Tibial nerve (tissue), 4 donors: ENCODE measurements around the gene AQP1. TPM values are rescaled to one million over a fixed set of nuclear protein-coding genes. Genes with fewer than 3 reads are reported as not detected.

Experiments used
- DNase-seq, 2 donors: peaks; one replicate each; pipeline ENCODE4 v3.0.0-alpha.2; 2019; ENCODE audit warnings: low spot score in 2 of 2
- H3K27ac ChIP-seq, 4 donors: fragments of 200-600 bp; sonication (generic) in 3 of 4; one replicate each; pipeline ENCODE4 v1.5.1; 2017 to 2019; ENCODE audit warnings: mild to moderate bottlenecking in 1 of 4
- H3K27me3 ChIP-seq, 2 donors: fragments of 200-600 bp; sonication (generic) in 1 of 2; one replicate each; pipeline versions ENCODE4 v1.5.1 to v1.6.0; 2017 to 2019
- H3K36me3 ChIP-seq, 3 donors: fragments of 200-600 bp; sonication (generic); one replicate each; pipeline ENCODE4 v1.5.1; 2018 to 2019
- H3K4me1 ChIP-seq, 4 donors: fragments of 200-600 bp; sonication (generic) in 3 of 4; one replicate each; pipeline ENCODE4 v1.5.1; 2017 to 2019
- H3K4me3 ChIP-seq, 4 donors: fragments of 200-600 bp; sonication (generic) in 3 of 4; one replicate each; pipeline ENCODE4 v1.5.1; 2017 to 2019; ENCODE audit warnings: mild to moderate bottlenecking in 1 of 4, moderate library complexity in 1 of 4
- H3K9me3 ChIP-seq, 4 donors: fragments of 200-600 bp; sonication (generic) in 3 of 4; one replicate each; pipeline ENCODE4 v1.5.1; 2017 to 2019
- CTCF ChIP-seq, 5 experiments: fragments of 200-600 bp in 3 of 5; fragments of 450-650 bp in 2 of 5; sonication (generic) in 3 of 5; IDR thresholded peaks; one replicate each; pipeline ENCODE4 v1.5.1; 2016 to 2019; ENCODE audit warnings: antibody characterized with exemption in 5 of 5, mild to moderate bottlenecking in 3 of 5, moderate library complexity in 2 of 5
- EP300 ChIP-seq, 2 donors: sonication (generic); formaldehyde crosslinking; IDR thresholded peaks; one replicate each; pipeline ENCODE4 v1.6.1; 2017; ENCODE audit warnings: antibody characterized with exemption in 2 of 2, mild to moderate bottlenecking in 1 of 2
- POLR2A ChIP-seq, 2 donors: fragments of 450-650 bp; IDR thresholded peaks; one replicate each; pipeline ENCODE4 v1.6.1; 2017; ENCODE audit warnings: antibody characterized with exemption in 2 of 2, mild to moderate bottlenecking in 2 of 2, moderate library complexity in 2 of 2
- WGBS, 2 donors: methylation state at CpG; one replicate each; pipeline ENCODE4 v1.1.5; 2018; 5-methylcytosine and 5-hydroxymethylcytosine counted together
- total RNA-seq, 4 donors: library from RNA; depleted of rRNA; stranded (reverse); fragments of >200 nt; gene quantifications; one replicate each; pipeline ENCODE4 v1.1.0, GENCODE V29; 2016

The AQP1 gene
- total RNA-seq, 4 donors from 2014 or later, result 352 to 818 (median 624) TPM

DNA sequence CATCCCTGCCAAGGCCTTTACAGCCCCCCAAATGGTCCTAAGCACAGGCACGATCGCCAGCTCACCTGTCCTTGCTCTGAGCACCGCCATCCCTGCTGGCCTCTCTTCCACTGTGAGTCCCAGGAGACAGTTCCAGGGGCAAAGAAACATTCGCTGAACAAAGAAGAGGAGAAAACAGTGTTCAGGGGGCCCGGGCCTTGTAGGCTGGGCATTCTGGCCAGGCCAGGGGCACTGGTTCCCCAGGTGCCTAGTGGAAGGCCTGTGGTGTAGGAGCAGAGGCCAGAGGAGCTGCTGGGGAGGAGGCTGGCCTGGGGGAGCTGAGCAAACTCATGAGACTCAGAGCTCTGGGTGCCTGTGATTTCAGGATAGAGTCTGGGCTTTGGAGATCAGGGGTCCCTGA is 22.6 kb downstream of the AQP1 start:
- TF ChIP-seq EP300 (IDR thresholded peaks at IDR 0.05), result no peak
- TF ChIP-seq POLR2A (IDR thresholded peaks at IDR 0.05), result no peak
- TF ChIP-seq CTCF (IDR thresholded peaks at IDR 0.05), result no peak
- Histone ChIP-seq H3K27ac (no peak overlapping the region), H3K27me3 (peaks cover 0 to 1% of the 10 kb centered on the region in 2 donors), H3K9me3 (no peaks in the 10 kb centered on the region), H3K36me3 (no peaks in the 10 kb centered on the region), H3K4me1 (peaks cover 0 to 14% (median 0%) of the 10 kb centered on the region in 4 donors), H3K4me3 (no peak overlapping the region)
- DNase-seq, result no peak
- WGBS, 2 donors, result 92 to 93% methylated on average over 5 of the region's 5 CpGs

- no peak for DNase-seq
- no peaks in the 10 kb centered on the region for H3K9me3 ChIP-seq
- no peak for TF ChIP-seq POLR2A (IDR thresholded peaks at IDR 0.05)
- no peak for TF ChIP-seq EP300 (IDR thresholded peaks at IDR 0.05)
- no peak for TF ChIP-seq CTCF (IDR thresholded peaks at IDR 0.05)
- H3K36me3 ChIP-seq, result no peaks in the 10 kb centered on the region
- no peak overlapping the region for H3K27ac ChIP-seq
- no peak overlapping the region for H3K4me3 ChIP-seq
- peaks cover 0 to 7% of the 10 kb centered on the region in 2 donors for H3K27me3 ChIP-seq
- H3K4me1 ChIP-seq, result peaks cover 0 to 14% (median 0%) of the 10 kb centered on the region in 4 donors
- 82 to 89% methylated on average over 6 of the region's 6 CpGs for WGBS, 2 donors
Observed at GRCh38 chr7:30934732-30935568, 23.3 kb downstream of the AQP1 start.

- Histone ChIP-seq H3K4me3 (no peak overlapping the region), H3K27me3 (peaks cover 0 to 7% of the 10 kb centered on the region in 2 donors), H3K9me3 (no peaks in the 10 kb centered on the region), H3K27ac (no peak overlapping the region), H3K4me1 (peaks cover 0 to 10% (median 0%) of the 10 kb centered on the region in 4 donors), H3K36me3 (no peaks in the 10 kb centered on the region)
- TF ChIP-seq POLR2A (IDR thresholded peaks at IDR 0.05), result no peak
- TF ChIP-seq EP300 (IDR thresholded peaks at IDR 0.05), result no peak
- no peak for DNase-seq
- 84 to 86% methylated on average over 2 to 3 of the region's 3 CpGs for WGBS, 2 donors
Observed at GRCh38 chr7:30935569-30935877, 23.9 kb downstream of the AQP1 start.

- Histone ChIP-seq H3K27me3 (peaks cover 0 to 7% of the 10 kb centered on the region in 2 donors), H3K27ac (no peak overlapping the region), H3K4me1 (peaks cover 0 to 7% (median 0%) of the 10 kb centered on the region in 4 donors), H3K36me3 (no peaks in the 10 kb centered on the region), H3K9me3 (no peaks in the 10 kb centered on the region), H3K4me3 (no peak overlapping the region)
- TF ChIP-seq POLR2A (IDR thresholded peaks at IDR 0.05) (no peak), EP300 (IDR thresholded peaks at IDR 0.05) (no peak), CTCF (IDR thresholded peaks at IDR 0.05) (no peak)
- DNase-seq, result no peak
Observed at GRCh38 chr7:30936650-30937245, 25.1 kb downstream of the AQP1 start.

GRCh38 chr7:30937416-30937815 is 25.8 kb downstream of the AQP1 start:
- H3K9me3 ChIP-seq, result no peaks in the 10 kb centered on the region
- H3K27me3 ChIP-seq, result peaks cover 0 to 7% of the 10 kb centered on the region in 2 donors
- no peak for DNase-seq
- TF ChIP-seq CTCF (IDR thresholded peaks at IDR 0.05) (no peak), POLR2A (IDR thresholded peaks at IDR 0.05) (no peak), EP300 (IDR thresholded peaks at IDR 0.05) (no peak)
- no peaks in the 10 kb centered on the region for H3K36me3 ChIP-seq
- peaks cover 0 to 7% (median 0%) of the 10 kb centered on the region in 4 donors for H3K4me1 ChIP-seq
- H3K4me3 ChIP-seq, result no peak overlapping the region
- 40 to 44% methylated on average over 3 of the region's 3 CpGs for WGBS, 2 donors
- no peak overlapping the region for H3K27ac ChIP-seq
